Measurements from ENCODE around the gene PEX14.

- TF ChIP-seq CTCF (IDR thresholded peaks at IDR 0.05 in 2 of 3, conservative IDR thresholded peaks at IDR 0.05 in 1 of 3; ENCODE audit: control insufficient read depth in 2 of 3, extremely low read depth in 1 of 3, insufficient read depth in 1 of 3, low read depth in 3 of 3, low read length in 3 of 3), result no peak
- no peak for TF ChIP-seq REST (IDR thresholded peaks at IDR 0.05; ENCODE audit: low read depth, low read length)
- no peak for TF ChIP-seq MLLT1 (IDR thresholded peaks at IDR 0.05)
- no peak for TF ChIP-seq BCL3 (IDR thresholded peaks at IDR 0.05; ENCODE audit: borderline replicate concordance, insufficient read depth, low read depth, low read length, poor library complexity, severe bottlenecking)
- TF ChIP-seq SMAD1 (IDR thresholded peaks at IDR 0.05; ENCODE audit: low read depth, partially characterized antibody), result no peak
- no peak for TF ChIP-seq YY1 (IDR thresholded peaks at IDR 0.05; ENCODE audit: low read depth, low read length)
- no peak for TF ChIP-seq MEF2A (IDR thresholded peaks at IDR 0.05; ENCODE audit: insufficient read depth, low read depth, low read length)
- TF ChIP-seq POLR2AphosphoS2 (IDR thresholded peaks at IDR 0.05; ENCODE audit: low read depth, low read length), result no peak
- no peak for TF ChIP-seq POLR2A (IDR thresholded peaks at IDR 0.05; ENCODE audit: low read depth, low read length)
- TF ChIP-seq NFIC (IDR thresholded peaks at IDR 0.05; ENCODE audit: low read depth, low read length), result no peak
- TF ChIP-seq SIN3A (IDR thresholded peaks at IDR 0.05; ENCODE audit: low read depth, low read length), result no peak
- TF ChIP-seq GABPA (IDR thresholded peaks at IDR 0.05; ENCODE audit: low read depth), result no peak
- TF ChIP-seq EZH2 (IDR thresholded peaks at IDR 0.05; ENCODE audit: borderline replicate concordance, control insufficient read depth, low read depth, low read length), result no peak
Observed at GRCh38 chr1:10641976-10642375, 167.2 kb downstream of the PEX14 start.
